CD4-positive, alpha-beta T cell treated with Interleukin-6 at 100 ng/mL for 8 hours (primary cell): ENCODE results near the gene DCAF4.
"Not testable (repeated sequence)": the region's sequence is repeated elsewhere in the genome, so short reads cannot be mapped to it uniquely, and the experiment has no call there.

Experiments used
- DNase-seq: peaks from one replicate; pipeline ENCODE4 v3.0.0-alpha.2; 2020; ENCODE audit warnings: mixed read lengths, low spot score

DCAF4 gene

DNA sequence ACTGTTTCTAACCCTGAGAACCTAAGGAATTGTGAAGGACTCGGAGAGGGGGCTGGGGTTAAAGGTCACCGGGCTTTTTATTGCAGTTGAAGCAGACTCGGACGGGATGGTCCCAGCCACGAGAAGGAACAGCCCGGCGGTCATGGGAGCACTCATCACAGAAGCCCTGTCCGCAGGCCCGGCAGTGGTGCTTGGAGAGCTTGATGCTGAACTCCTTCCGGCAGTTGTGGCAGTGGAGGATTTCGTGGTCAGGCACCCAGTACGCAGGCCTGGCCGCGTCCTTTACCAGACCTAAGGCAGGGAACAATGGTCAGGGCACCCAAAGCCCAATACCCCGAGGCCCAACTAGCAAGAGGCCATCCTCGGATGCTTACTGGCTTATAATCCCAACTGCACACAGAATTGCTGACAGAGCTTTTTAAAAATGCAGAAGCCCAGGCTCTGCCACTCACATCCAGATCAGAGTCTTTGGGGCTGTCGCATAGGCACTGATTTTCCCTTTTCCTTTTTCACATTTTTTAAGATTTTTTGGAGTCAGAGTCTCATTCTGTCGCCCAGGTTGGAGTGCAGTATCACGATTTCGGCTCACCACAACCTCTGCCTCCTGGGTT lies 44.7 kb downstream of the DCAF4 start:
- no peak for DNase-seq

DNA sequence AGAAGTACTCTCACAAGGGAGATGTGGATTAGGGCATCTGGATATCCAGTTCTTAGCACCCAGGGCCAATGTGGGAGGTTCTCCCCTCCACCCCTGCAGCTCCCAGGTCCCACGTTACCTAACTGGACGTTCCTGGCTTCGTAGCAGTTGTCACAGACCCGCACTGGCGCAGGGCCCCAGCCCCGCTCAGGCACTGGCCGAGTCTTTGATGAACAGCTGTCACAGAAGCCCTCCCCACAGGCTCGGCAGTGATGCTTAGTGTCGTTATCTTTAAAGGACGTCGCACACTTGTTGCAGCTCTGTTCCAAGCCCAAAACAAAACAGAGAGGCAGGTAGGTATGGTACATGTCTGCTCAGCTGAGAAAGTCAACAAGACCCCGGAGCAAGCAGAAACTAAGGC lies 48.4 kb downstream of the DCAF4 start:
- DNase-seq, result no peak

DNA sequence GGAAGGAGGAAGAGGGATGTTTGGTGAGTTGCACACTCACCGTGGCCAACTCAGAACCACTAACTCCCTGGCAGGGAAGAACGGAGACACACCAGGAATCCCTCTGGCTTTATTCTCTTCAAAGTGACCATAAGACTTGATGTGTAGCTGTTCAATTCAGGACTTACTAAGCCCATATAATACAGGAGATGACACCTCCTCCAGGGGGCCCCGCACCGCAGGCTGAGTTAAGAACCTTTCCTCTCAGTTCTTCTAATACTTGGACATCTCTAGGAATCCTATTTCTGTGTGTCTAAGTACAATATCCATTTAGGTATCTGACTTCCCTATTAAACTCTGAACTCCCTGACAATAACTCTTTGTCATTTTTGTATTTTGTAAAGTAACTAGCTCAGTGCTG lies 49.5 kb downstream of the DCAF4 start:
- no peak for DNase-seq

DNA sequence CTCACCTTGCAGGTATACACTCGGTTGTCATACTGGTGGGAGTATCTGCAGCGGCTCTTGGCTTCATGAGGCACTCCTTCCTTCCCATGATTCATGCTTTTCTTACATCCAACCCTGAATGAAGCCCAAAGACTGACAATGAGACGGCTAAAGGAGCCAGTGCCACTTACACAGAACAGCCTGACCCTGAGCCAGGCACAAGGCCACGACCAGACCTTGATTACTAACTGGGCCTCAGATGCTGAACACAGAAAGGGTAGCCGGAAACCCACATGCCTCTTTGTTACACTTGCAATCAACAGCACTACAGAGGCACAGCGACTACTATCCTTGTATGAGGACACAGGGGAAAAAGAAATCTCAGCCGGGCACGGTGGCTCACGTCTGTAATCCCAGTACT lies 52.6 kb downstream of the DCAF4 start:
- DNase-seq, result no peak

DNA sequence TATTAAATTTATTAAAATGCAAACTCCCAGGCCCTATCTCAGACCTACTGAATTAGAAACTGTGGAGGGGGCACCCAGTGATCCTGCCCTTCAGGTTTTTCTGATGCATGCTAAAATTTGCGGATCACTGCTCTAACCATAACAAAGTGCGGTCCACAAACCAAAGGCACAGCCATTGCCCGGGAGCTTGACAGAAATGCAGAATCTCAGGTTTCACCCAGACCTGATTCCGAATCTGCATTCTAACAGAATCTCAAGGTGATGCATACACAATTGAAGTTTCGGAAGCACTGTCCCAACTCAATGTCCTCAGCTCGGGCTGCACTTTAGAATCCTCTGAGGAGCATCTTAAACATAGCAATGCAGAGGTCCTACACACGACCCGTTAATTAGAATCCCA lies 54.6 kb downstream of the DCAF4 start:
- no peak for DNase-seq

DNA sequence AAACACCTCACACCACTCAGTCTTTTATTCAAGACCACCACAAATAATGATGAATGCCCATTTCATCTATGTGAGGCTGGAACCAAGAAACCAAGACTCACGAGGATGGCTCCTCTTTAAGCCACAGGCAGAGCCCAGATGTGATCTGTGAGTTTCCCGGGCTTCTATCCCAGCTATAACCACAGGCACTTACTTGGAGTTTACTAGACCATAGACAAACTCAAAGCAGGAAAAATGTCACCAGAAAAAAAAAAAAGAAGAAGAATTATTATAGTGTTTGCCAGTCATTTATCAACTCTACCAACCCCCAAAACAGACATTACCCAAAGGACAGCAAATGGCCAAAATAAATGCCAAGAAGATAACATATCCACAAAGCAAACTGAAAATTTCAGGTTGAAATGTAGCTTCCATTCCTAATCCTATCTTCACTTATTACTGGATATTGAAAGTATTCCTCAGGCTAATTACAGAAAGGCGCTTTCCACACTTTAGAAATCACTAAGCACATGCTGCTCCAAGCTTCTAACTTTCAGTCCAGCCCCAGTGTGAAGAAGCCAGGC lies 56.0 kb downstream of the DCAF4 start:
- no peak for DNase-seq

DNA sequence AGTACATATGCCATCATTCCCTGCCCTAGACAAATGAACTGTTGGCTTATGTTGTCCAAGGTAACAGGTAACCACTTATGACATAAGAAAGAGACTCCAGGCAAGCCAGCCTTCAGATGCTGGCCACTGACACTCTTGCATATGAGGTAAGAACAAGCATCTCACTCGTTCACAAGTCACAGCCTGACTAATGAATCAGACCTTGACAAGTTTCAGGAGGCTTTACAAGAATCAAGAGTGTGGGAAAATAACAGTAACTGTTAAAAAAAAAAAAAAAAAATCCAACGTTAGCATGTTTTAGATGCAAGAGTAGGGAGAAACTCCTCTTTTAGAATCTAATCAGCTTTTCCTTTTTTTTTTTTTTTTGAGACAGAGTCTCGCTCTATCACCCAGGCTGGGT lies 60.0 kb downstream of the DCAF4 start:
- DNase-seq, result no peak

DNA sequence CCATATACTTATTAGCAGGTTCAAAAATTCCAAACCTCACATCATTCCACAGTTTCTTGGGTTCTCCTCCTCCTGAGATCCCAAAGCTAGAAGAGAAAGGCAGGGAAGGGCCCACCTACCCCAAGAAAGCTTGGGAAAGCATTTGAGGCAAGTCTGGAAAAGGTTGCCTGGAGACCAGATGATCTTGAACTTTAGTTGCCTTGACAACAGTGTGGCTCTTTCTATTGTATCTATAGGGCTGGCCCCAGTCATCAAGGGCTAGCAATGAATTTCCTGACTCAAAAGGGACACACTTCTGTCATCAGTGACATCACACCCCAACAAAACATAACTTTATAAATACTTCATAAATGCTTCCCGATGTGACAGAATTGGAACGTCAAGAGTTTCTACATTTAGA lies 60.6 kb downstream of the DCAF4 start:
- DNase-seq, result no peak

DNA sequence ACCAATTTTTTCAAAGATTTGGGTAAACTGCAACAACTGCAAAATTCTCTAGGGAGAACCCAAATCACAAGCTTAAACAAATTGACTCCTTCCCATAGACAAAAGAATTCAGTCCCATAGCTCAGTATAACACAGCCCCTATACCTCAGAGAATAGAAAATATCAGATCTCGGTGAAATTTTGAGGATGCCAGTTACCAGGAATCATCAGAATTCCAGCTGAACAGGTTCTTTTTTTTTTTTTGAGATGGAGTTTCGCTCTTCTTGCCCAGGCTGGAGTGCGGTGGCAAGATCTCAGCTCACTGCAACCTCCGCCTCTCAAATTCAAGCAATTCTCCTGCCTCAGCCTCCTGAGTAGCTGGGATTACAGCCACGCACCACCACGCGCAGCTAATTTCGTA lies 63.9 kb downstream of the DCAF4 start:
- DNase-seq, result no peak

DNA sequence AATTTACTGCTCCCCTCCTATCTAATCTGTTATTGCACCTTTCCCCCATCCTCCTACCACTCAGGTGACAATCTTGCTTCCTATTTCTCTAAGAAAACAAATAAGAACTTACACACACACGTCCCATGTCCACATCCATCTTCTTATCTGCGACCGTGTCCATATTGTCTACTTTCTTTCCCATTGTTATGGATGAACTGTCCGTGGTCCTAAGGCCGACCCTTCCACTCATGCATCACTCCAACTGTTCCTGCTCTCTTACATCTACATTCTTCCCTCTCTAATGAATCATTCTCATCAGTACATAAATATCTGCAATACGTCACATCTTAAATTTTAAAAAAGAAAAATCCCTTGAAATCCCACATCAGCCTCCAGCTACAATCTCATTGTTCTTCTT lies 70.7 kb downstream of the DCAF4 start:
- DNase-seq, result no peak

DNA sequence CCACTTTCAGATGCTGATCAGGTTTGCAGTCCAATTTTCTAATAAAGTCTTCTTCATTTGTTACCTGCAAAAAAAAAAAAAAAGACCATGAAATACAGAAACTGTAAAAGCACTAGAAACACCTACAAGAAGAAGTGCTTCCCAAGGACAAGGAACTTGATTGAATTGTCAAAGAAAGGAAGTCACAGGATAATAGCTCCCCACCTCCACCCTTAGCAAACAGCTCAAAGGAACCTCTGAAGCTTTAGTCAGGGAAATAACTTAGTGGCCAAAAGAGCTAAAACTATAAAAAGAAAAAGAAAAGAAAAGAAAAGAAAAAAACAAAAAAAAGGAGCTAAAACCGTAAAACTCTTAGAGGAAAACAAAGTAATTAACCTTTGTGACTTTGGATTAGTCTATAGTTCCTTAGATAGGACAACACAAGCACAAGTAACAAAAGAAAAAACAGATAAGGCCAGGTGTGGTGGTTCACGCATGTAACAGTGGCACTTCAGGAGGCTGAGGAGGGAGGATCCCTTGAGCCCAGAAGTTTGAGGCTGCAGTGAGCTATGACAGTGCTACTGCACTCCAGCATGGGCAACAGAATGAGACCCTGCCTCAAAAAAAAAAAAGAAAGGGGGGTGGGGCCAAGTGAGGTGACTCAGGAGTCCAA lies 72.1 kb downstream of the DCAF4 start:
- no peak for DNase-seq

DNA sequence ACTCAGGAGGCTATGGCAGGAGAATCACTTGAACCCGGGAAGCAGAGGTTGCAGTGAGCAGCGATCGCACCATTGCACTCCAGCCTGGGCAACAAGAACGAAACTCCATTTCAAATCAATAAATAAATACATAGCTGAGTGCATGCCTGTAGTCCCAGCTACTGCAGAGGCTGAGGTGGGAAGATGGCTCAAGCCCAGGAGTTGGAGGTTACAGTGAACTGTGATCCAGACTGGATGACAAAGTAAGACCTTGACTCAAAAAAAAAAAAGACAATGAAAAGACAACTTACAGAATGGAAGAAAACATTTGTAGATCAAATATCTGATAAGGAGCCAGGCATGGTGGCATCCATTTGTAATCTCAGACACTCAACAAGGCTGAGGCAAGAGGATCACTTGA lies 73.1 kb downstream of the DCAF4 start:
- DNase-seq, result no peak

DNA sequence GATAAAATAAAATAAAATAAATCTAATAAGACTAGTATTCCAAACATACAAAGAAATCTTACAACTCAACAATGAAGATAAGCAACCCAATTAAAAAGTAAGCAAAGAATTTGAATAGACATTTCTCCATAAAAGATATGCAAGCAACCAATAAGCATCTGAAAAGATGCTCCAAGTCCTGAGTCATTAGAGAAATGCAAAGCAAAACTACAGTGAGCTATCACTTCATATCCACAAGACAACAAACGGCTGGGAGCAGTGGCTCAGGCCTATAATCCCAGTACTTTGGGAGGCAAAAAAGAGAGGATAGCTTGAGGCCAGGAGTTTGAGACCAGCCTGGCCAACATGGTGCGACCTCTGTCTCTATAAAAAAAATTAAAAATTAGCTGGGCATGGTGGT lies 73.8 kb downstream of the DCAF4 start:
- no peak for DNase-seq

DNA sequence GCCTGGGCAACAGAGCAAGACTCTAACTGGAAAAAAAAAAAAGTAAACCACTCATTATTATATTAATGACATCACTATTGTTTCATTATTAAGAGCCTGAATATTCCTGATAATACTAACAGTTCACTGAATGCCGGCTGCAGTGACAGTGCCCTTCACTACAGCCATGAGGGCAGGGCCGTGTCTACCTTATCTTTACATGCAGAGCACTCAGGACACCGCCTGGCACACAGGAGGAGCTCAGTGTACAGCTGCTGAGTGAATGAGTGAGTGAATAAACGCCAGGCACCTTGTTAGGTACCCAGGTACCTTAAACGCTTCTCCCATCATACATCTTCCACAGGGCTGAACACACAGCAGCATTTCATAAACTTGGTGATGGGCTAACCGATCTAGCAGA lies 77.4 kb downstream of the DCAF4 start:
- DNase-seq, result no peak

DNA sequence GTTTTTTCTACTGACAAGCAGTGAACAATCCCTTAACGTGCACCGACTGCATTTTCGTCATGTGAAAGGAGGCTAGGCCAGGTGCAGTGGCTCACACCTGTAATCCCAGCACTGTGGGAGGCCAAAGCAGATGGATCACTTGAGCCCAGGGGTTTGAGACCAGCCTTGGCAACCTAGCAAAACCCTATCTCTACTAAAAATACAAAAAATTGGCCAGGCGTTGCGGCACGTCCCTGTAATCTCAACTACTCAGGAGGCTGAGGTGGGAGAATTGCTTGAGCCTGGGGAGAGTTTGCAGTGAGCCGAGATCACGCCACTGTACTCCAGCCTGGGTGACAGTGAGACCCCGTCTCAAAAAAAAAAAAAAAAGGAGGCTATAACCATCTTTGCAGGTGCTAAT lies 78.4 kb downstream of the DCAF4 start:
- DNase-seq, result not testable (repeated sequence)

DNA sequence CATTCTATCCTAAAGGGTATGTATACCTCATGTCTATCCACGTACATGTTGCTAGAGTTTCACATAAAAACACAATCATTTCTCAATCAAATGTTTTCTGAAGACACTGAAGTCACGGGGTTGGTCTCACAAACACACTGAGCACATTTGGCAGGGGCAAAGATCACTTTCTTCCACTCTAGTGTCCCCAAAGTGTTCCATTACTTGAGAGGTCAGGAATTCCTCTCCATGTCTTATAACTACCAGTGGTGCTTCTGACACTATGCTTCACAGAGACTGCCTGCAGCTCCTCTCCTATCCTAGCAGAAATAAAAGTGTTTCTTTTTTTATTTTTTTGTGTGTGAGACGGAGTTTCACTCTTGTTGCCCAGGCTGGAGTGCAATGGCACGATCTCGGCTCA lies 81.6 kb downstream of the DCAF4 start:
- no peak for DNase-seq

DNA sequence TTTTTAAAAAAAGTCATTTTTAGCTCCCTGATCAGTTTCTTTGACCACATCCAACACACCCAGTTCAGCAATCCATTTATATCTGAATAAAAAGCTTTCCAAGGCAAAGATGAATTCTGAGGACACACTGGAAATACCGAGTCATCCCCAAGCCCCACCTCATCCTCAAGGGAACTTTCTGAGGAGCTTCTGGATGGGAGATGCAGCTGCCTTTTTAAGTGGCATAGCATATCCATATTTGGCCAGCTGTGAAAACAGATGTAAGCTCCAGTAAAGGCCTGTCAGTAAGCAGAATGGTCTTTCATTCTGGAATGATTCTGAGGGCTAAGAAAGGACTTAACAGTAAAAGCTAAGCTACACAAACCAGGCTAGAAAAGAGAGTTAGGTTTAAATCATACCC lies 82.2 kb downstream of the DCAF4 start:
- no peak for DNase-seq
